Smooth muscle cell (in vitro differentiated cells): ENCODE data around the gene BAIAP2L1. TPM values are rescaled to one million over a fixed set of nuclear protein-coding genes. Genes with fewer than 3 reads are reported as not detected.

ENCODE experiments used
- DNase-seq: peaks from one replicate; lab custom pipeline; 2025; ENCODE audit not compliant: unreplicated experiment; lab: John Stamatoyannopoulos, UW
- H2AFZ ChIP-seq: fragments of 200-600 bp; sonication (generic); 2 replicates; pipeline ENCODE4 v1.6.0; 2016; ENCODE audit warnings: antibody characterized with exemption, low read depth, mild to moderate bottlenecking
- H3F3A ChIP-seq: fragments of 200-600 bp; sonication (generic); 2 replicates; pipeline ENCODE4 v1.6.0; 2017; ENCODE audit warnings: antibody characterized with exemption, low read depth
- H3K27ac ChIP-seq: fragments of 200-600 bp; sonication (generic); 2 replicates; pipeline ENCODE4 v1.5.1; 2016; ENCODE audit warnings: low read depth, mild to moderate bottlenecking
- H3K27me3 ChIP-seq: fragments of 200-600 bp; sonication (generic); 2 replicates; pipeline ENCODE4 v1.6.1; 2016; ENCODE audit warnings: low read depth, mild to moderate bottlenecking
- H3K36me3 ChIP-seq: fragments of 200-600 bp; sonication (generic); 2 replicates; pipeline ENCODE4 v1.5.1; 2016; ENCODE audit warnings: low read depth
- H3K4me1 ChIP-seq: fragments of 200-600 bp; sonication (generic); 2 replicates; pipeline ENCODE4 v1.5.1; 2016; ENCODE audit warnings: low read depth
- H3K4me2 ChIP-seq: fragments of 200-600 bp; sonication (generic); 2 replicates; pipeline ENCODE4 v1.6.0; 2016; ENCODE audit warnings: mild to moderate bottlenecking
- H3K4me3 ChIP-seq: fragments of 200-600 bp; sonication (generic); 2 replicates; pipeline ENCODE4 v1.5.1; 2016; ENCODE audit warnings: mild to moderate bottlenecking
- H3K79me2 ChIP-seq: fragments of 200-600 bp; sonication (generic); 2 replicates; pipeline ENCODE4 v1.6.0; 2016; ENCODE audit warnings: low read depth, mild to moderate bottlenecking
- H3K9ac ChIP-seq: fragments of 200-600 bp; sonication (generic); 2 replicates; pipeline ENCODE4 v1.6.0; 2016; ENCODE audit warnings: low read depth
- H3K9me3 ChIP-seq: fragments of 200-600 bp; sonication (generic); replicated peaks from 2 replicates; pipeline ENCODE4 v1.5.1; 2016; ENCODE audit warnings: low read depth
- H4K20me1 ChIP-seq: fragments of 200-600 bp; sonication (generic); 2 replicates; pipeline ENCODE4 v1.6.0; 2016; ENCODE audit warnings: low read depth
- CTCF ChIP-seq: fragments of 200-600 bp; sonication (generic); IDR thresholded peaks from 2 replicates; pipeline ENCODE4 v1.5.1; 2017; ENCODE audit warnings: borderline replicate concordance, mild to moderate bottlenecking, antibody characterized with exemption; ENCODE audit not compliant: insufficient read depth, poor library complexity, severe bottlenecking
- WGBS: methylation state at CpG from one replicate; pipeline ENCODE4 v1.1.7; 2016; ENCODE audit warnings: low lambda C conversion rate; 5-methylcytosine and 5-hydroxymethylcytosine counted together
- polyA plus RNA-seq: library from polyadenylated mRNA; unstranded; fragments of >200 nt; fragmentation: Nextera tagmentation; extraction: Ambion mirVana; gene quantifications from 2 replicates; pipeline ENCODE4 v1.2.1, GENCODE V29; 2016
- total RNA-seq: library from RNA; depleted of rRNA; stranded (reverse); fragments of >200 nt; gene quantifications from 2 replicates; pipeline ENCODE4 v1.2.3, GENCODE V29; 2014

Gene BAIAP2L1
- total and polyA plus RNA-seq, 2 experiments from 2014 or later = 45.0 to 55.1 TPM

- peaks cover 17% of the 10 kb centered on the region for H4K20me1 ChIP-seq
- WGBS = 53% methylated on average over 7 of the region's 7 CpGs
- no peak for DNase-seq
Observed at GRCh38 chr7:98312201-98312600, 88.7 kb downstream of the BAIAP2L1 start.

GRCh38 chr7:98309566-98309965 lies 91.3 kb downstream of the BAIAP2L1 start:
- 97% methylated on average over 8 of the region's 8 CpGs for WGBS
- Histone ChIP-seq H3K27me3 (no peaks in the 10 kb centered on the region), H3K36me3 (no peaks in the 10 kb centered on the region), H3K9me3 (no peaks in the 10 kb centered on the region), H3K79me2 (no peaks in the 10 kb centered on the region), H3K9ac (no peak overlapping the region), H3F3A (no peaks in the 10 kb centered on the region), H4K20me1 (peaks cover 17% of the 10 kb centered on the region), H3K4me3 (no peak overlapping the region), H3K27ac (no peak overlapping the region), H2AFZ (no peak overlapping the region), H3K4me2 (no peak overlapping the region), H3K4me1 (no peaks in the 10 kb centered on the region)
- no peak for TF ChIP-seq CTCF
- DNase-seq = no peak

More at GRCh38 chr7:98312201-98312600, 88.7 kb downstream of the BAIAP2L1 start:
- H3K4me1 ChIP-seq = no peaks in the 10 kb centered on the region
- peak overlapping the region; percentile 12 for H3K4me2 ChIP-seq
- no peak for TF ChIP-seq CTCF
- H3K9ac ChIP-seq = peak overlapping the region; percentile 28
- H3K9me3 ChIP-seq = no peaks in the 10 kb centered on the region
- no peak overlapping the region for H3K4me3 ChIP-seq
- no peaks in the 10 kb centered on the region for H3K27me3 ChIP-seq
- peak overlapping the region; percentile 72 for H3K27ac ChIP-seq
- H3K36me3 ChIP-seq = peaks cover 4% of the 10 kb centered on the region
- no peaks in the 10 kb centered on the region for H3F3A ChIP-seq
- no peak overlapping the region for H2AFZ ChIP-seq
- peaks cover 8% of the 10 kb centered on the region for H3K79me2 ChIP-seq

- no peak overlapping the region for H2AFZ ChIP-seq
- H3K4me3 ChIP-seq = no peak overlapping the region
- DNase-seq = no peak
- no peaks in the 10 kb centered on the region for H3K27me3 ChIP-seq
- H3K4me2 ChIP-seq = no peak overlapping the region
- H3K36me3 ChIP-seq = no peaks in the 10 kb centered on the region
- H4K20me1 ChIP-seq = peaks cover 31% of the 10 kb centered on the region
- 97% methylated on average over 14 of the region's 14 CpGs for WGBS
- no peak overlapping the region for H3K27ac ChIP-seq
- H3K4me1 ChIP-seq = peaks cover 9% of the 10 kb centered on the region
- no peaks in the 10 kb centered on the region for H3K79me2 ChIP-seq
- H3K9me3 ChIP-seq = no peaks in the 10 kb centered on the region
- no peak for TF ChIP-seq CTCF
- peaks cover 3% of the 10 kb centered on the region for H3F3A ChIP-seq
- no peak overlapping the region for H3K9ac ChIP-seq
Observed at GRCh38 chr7:98307971-98308466, 92.9 kb downstream of the BAIAP2L1 start.

GRCh38 chr7:98305951-98306535 lies 94.8 kb downstream of the BAIAP2L1 start:
- no peaks in the 10 kb centered on the region for H3K79me2 ChIP-seq
- TF ChIP-seq CTCF = no peak
- no peak for DNase-seq
- H3K4me1 ChIP-seq = peaks cover 10% of the 10 kb centered on the region
- no peak overlapping the region for H3K27ac ChIP-seq
- H3F3A ChIP-seq = peaks cover 3% of the 10 kb centered on the region
- no peaks in the 10 kb centered on the region for H3K27me3 ChIP-seq
- no peak overlapping the region for H3K4me2 ChIP-seq
- no peaks in the 10 kb centered on the region for H3K9me3 ChIP-seq
- H2AFZ ChIP-seq = no peak overlapping the region
- H3K9ac ChIP-seq = no peak overlapping the region
- H3K36me3 ChIP-seq = no peaks in the 10 kb centered on the region
- WGBS = 45% methylated on average over 22 of the region's 22 CpGs
- peaks cover 40% of the 10 kb centered on the region for H4K20me1 ChIP-seq
- H3K4me3 ChIP-seq = no peak overlapping the region
